K562 (cell line): ENCODE measurements around the gene FANCD2OS. TPM values are rescaled to one million over a fixed set of nuclear protein-coding genes. Genes with fewer than 3 reads are reported as not detected.

ENCODE experiments used
- ATAC-seq: fragments of 200-7000 bp; cut with Tn5 transposase; 3 replicates; pipeline ENCODE4 v1.9.1; 2020; ENCODE audit warnings: moderate library complexity
- BruUV-seq: library from RNA; stranded (reverse); fragments of 400-500 nt; replicated peaks from 2 replicates; lab custom pipeline; 2021; lab: Mats Ljungman, UMichigan
- CTCF ChIA-PET: fragments of 300-600 bp; formaldehyde crosslinking; extraction: SDS; loops from one replicate; lab custom pipeline; 2021; ENCODE audit warnings: low intra/inter-chr PET ratio; lab: Yijun Ruan, JAX
- POLR2A ChIA-PET: fragments of 300-600, 350-650 bp; sonication (Branson Sonifier 250); formaldehyde crosslinking; extraction: SDS; loops from one replicate; lab custom pipeline; 2021; ENCODE audit warnings: antibody characterized with exemption, inconsistent platforms; lab: Yijun Ruan, JAX
- DNase-seq, 4 experiments: peaks; one replicate each; pipeline versions ENCODE4 v3.0.0 to v3.0.0-alpha.2; 2011 to 2018; ENCODE audit warnings: low spot score in 3 of 4, mixed read lengths in 3 of 4; ENCODE audit errors: extremely low read depth in 1 of 4
- FAIRE-seq: peaks from 2 replicates; lab custom pipeline; 2011; peaks lifted over from hg19 to GRCh38; lab: Jason Lieb, UNC
- H2AFZ ChIP-seq: 2 replicates; pipeline ENCODE4 v1.6.0; 2011; ENCODE audit warnings: low read depth, low read length, control low read depth, inconsistent platforms
- H3K27ac ChIP-seq: fragments of 200-600 bp; 3 replicates; pipeline ENCODE4 v1.8.0; 2011; ENCODE audit warnings: low read depth, mild to moderate bottlenecking, control low read depth, inconsistent platforms, low read length, moderate library complexity, mixed read lengths; ENCODE audit errors: extremely low read depth
- H3K27me3 ChIP-seq, 2 experiments: fragments of 300-600 bp in 1 of 2; 2 replicates in 1 of 2; 3 replicates in 1 of 2; pipeline versions ENCODE4 v1.6.0 to v1.8.0; 2011; ENCODE audit warnings: inconsistent platforms in 2 of 2, low read length in 2 of 2, mild to moderate bottlenecking in 1 of 2, mixed read lengths in 1 of 2, moderate library complexity in 1 of 2; ENCODE audit not compliant: control insufficient read depth in 2 of 2, insufficient read depth in 2 of 2
- H3K36me3 ChIP-seq: fragments of 300-600 bp; 3 replicates; pipeline ENCODE4 v1.8.0; 2011; ENCODE audit warnings: mild to moderate bottlenecking, low read length, inconsistent platforms; ENCODE audit not compliant: control insufficient read depth, insufficient read depth
- H3K4me1 ChIP-seq, 2 experiments: fragments of 200-600 bp in 1 of 2; replicated peaks in 1 of 2; 2 replicates in 1 of 2; 3 replicates in 1 of 2; pipeline versions ENCODE4 v1.5.1 to v1.8.0; 2011; ENCODE audit warnings: inconsistent platforms in 2 of 2, low read length in 2 of 2, mild to moderate bottlenecking in 1 of 2, mixed read lengths in 1 of 2, moderate library complexity in 1 of 2; ENCODE audit not compliant: control insufficient read depth in 2 of 2, insufficient read depth in 2 of 2
- H3K4me2 ChIP-seq: 2 replicates; pipeline ENCODE4 v1.6.1; 2011; ENCODE audit warnings: low read length, control low read depth, inconsistent platforms, mixed read lengths; ENCODE audit not compliant: insufficient read depth
- H3K4me3 ChIP-seq: fragments of 200-600 bp; sonication (generic), shearing (Covaris generic); 2 replicates; pipeline ENCODE4 v1.5.1; 2016; ENCODE audit warnings: control low read depth, inconsistent platforms
- H3K79me2 ChIP-seq: fragments of 200-600 bp; 3 replicates; pipeline ENCODE4 v1.8.0; 2011; ENCODE audit warnings: low read length, inconsistent platforms; ENCODE audit not compliant: control insufficient read depth, insufficient read depth
- H3K9ac ChIP-seq, 2 experiments: 2 replicates each; pipeline versions ENCODE4 v1.6.0 to v1.6.1; 2011; ENCODE audit warnings: low read depth in 2 of 2, low read length in 2 of 2, control low read depth in 1 of 2, inconsistent platforms in 1 of 2, mild to moderate bottlenecking in 1 of 2, mixed read lengths in 1 of 2; ENCODE audit not compliant: insufficient read depth in 1 of 2
- H3K9me1 ChIP-seq: one replicate; pipeline ENCODE4 v1.6.0; 2011; ENCODE audit warnings: inconsistent platforms, mild to moderate bottlenecking, low read length, moderate library complexity; ENCODE audit not compliant: control insufficient read depth, insufficient read depth
- H3K9me3 ChIP-seq: replicated peaks from 2 replicates; pipeline ENCODE4 v1.5.1; 2011; ENCODE audit warnings: low read depth, low read length, inconsistent platforms; ENCODE audit not compliant: control insufficient read depth, insufficient read depth
- H4K20me1 ChIP-seq: replicated peaks from 2 replicates; pipeline ENCODE4 v1.6.1; 2011; ENCODE audit warnings: low read length, inconsistent platforms, mixed read lengths; ENCODE audit not compliant: control insufficient read depth, insufficient read depth
- ETV6 ChIP-seq, 3 experiments: fragments of 150-350 bp in 1 of 3; sonication (generic) in 1 of 3; formaldehyde crosslinking in 1 of 3; IDR thresholded peaks; 2 replicates each; pipeline versions ENCODE4 v1.6.1 to v1.8.0; 2014 to 2022; ENCODE audit warnings: borderline replicate concordance in 2 of 3, low read depth in 2 of 3, antibody characterized with exemption in 1 of 3, low read length in 1 of 3, mild to moderate bottlenecking in 1 of 3, missing genetic modification reagents in 1 of 3
- EZH2 ChIP-seq: IDR thresholded peaks from 2 replicates; pipeline ENCODE4 v1.6.1; 2012; ENCODE audit warnings: low read depth, mild to moderate bottlenecking, inconsistent platforms, low read length, borderline replicate concordance
- FOSL1 ChIP-seq: fragments of 200-800 bp; sonication (Bioruptor generic); conservative IDR thresholded peaks from 2 replicates; pipeline ENCODE4 v1.6.1; 2016; ENCODE audit warnings: missing genetic modification characterization, missing compliant biosample characterization
- GTF2F1 ChIP-seq: IDR thresholded peaks from 2 replicates; pipeline ENCODE4 v1.6.1; 2011; ENCODE audit warnings: low read depth, low read length, improper control_type of control experiment
- POLR2H ChIP-seq: IDR thresholded peaks from 2 replicates; pipeline ENCODE4 v1.6.1; 2016; ENCODE audit warnings: missing genetic modification characterization, low read depth, mild to moderate bottlenecking, control low read depth, missing compliant biosample characterization, moderate library complexity
- RFX5 ChIP-seq: IDR thresholded peaks from 2 replicates; pipeline ENCODE4 v1.6.1; 2011; ENCODE audit warnings: low read depth, mild to moderate bottlenecking, improper control_type of control experiment, low read length
- RUNX1 ChIP-seq: sonication (generic); IDR thresholded peaks from 2 replicates; pipeline ENCODE4 v1.6.1; 2016; ENCODE audit warnings: antibody characterized with exemption, low read depth
- SNRNP70 ChIP-seq: fragments of 200-400 bp; formaldehyde crosslinking; optimal IDR thresholded peaks from 2 replicates; pipeline ENCODE3; 2017; ENCODE audit warnings: low read depth, low read length
- ZNF699 ChIP-seq: fragments of 250-450 bp; sonication (Bioruptor Pico); IDR thresholded peaks from 2 replicates; pipeline ENCODE4 v1.8.0; 2021; ENCODE audit warnings: mild to moderate bottlenecking, moderate library complexity; ENCODE audit not compliant: insufficient replicate concordance
- WGBS: fragments of 100-300 bp; shearing (Covaris generic); methylation state at CpG from one replicate; pipeline ENCODE4 v1.1.6; 2016; ENCODE audit warnings: low coverage, mixed read lengths; ENCODE audit not compliant: insufficient coverage; ENCODE audit errors: missing lambda C conversion rate; 5-methylcytosine and 5-hydroxymethylcytosine counted together
- in situ Hi-C: fragments of 300-500 bp; cut with MboI; formaldehyde crosslinking; loops from 4 replicates; pipeline ENCODE4 v1.15.0; 2018; ENCODE audit warnings: inconsistent platforms, mixed read lengths
- intact Hi-C: fragments of 100-400 bp; cut with micrococcal nuclease; formaldehyde crosslinking; loops from 2 replicates; pipeline ENCODE4 v1.14.2; 2022
- polyA plus RNA-seq, 8 experiments: library from polyadenylated mRNA; depleted of rRNA in 4 of 8; stranded (reverse) in 5 of 8; unstranded in 3 of 8; fragments of >200 nt; fragmentation: Nextera tagmentation in 2 of 8; fragmentation: Illumina TruSeq in 1 of 8; extraction: Ambion mirVana in 2 of 8; extraction: Trizol in 1 of 8; gene quantifications; 2 replicates each; pipeline versions ENCODE4 v1.2.1 to v1.2.3, GENCODE V29; 2011 to 2014; ENCODE audit warnings: inconsistent platforms in 1 of 8, missing spikeins in 1 of 8
- total RNA-seq, 7 experiments: library from RNA; depleted of rRNA in 6 of 7; stranded (reverse); fragments of >200 nt in 6 of 7; fragmentation: Illumina TruSeq in 2 of 7; extraction: Trizol in 2 of 7; gene quantifications; 2 replicates each; pipeline versions ENCODE4 v1.2.1 to v1.2.3, GENCODE V29; 2011 to 2021; ENCODE audit warnings: low replicate concordance in 1 of 7
- TF ChIP-seq, protein P1 (sequence below): fragments of 450-650 bp; IDR thresholded peaks from one replicate; pipeline ENCODE4 v1.6.1; 2018; ENCODE audit warnings: mild to moderate bottlenecking, moderate library complexity; ENCODE audit not compliant: partially characterized antibody
- TF ChIP-seq, protein P2 (sequence below): fragments of 250-450 bp; sonication (Bioruptor Pico); IDR thresholded peaks from 2 replicates; pipeline ENCODE4 v1.9.0; 2021; ENCODE audit warnings: mild to moderate bottlenecking
- TF ChIP-seq, protein P3 (sequence below): fragments of 450-650 bp; IDR thresholded peaks from 2 replicates; pipeline ENCODE4 v1.7.0; 2016; ENCODE audit warnings: borderline replicate concordance
- TF ChIP-seq, protein P4 (sequence below): sonication (generic); formaldehyde crosslinking; IDR thresholded peaks from 2 replicates; pipeline ENCODE4 v1.5.0; 2020; ENCODE audit warnings: missing genetic modification reagents
- TF ChIP-seq, protein P5 (sequence below), 2 experiments: fragments of 450-650 bp; conservative IDR thresholded peaks; 2 replicates each; pipeline ENCODE4 v1.6.1; 2017; ENCODE audit warnings: mild to moderate bottlenecking in 2 of 2, moderate library complexity in 2 of 2
- TF ChIP-seq, protein P6 (sequence below): sonication (generic); IDR thresholded peaks from 2 replicates; pipeline ENCODE4 v1.6.1; 2016

The FANCD2OS gene
- total and polyA plus RNA-seq, 9 of the 15 experiments (the other 6 are each of a cell fraction or from before 2014, with no cell fraction given): not detected

DNA sequence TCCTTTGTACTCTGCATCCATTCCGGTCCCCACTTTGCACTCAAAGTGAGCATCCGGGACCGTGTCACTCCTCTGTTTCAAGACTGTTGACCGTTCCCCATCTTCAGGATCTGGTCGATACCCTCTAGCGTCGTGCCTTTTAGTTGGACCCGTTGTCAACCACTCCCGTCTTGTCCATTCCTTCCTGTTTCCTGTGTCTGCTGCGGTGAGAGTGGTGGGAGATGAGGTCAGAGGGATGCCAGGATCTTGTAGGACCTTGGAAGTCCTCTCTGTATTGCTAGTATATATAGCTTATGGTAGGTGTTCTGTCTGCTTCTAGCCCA is 8.0 kb upstream of the FANCD2OS start:
- no peaks in the 10 kb centered on the region for H3K9me3 ChIP-seq
- H3K4me1 ChIP-seq: peaks cover 9 to 14% of the 10 kb centered on the region in 2 experiments; a peak in 3 of 5 replicates
- H3K79me2 ChIP-seq: peaks cover 55% of the 10 kb centered on the region
- BruUV-seq: no TSS peak
- peak overlapping the region; percentile 67 for H3K4me3 ChIP-seq
- ATAC-seq: peak; percentile 59
- 1% methylated on average over 10 of the region's 10 CpGs for WGBS
- peak overlapping the region; percentile 77 to 96 for H3K9ac ChIP-seq
- peak; percentile 40 to 60 (median 52) for DNase-seq
- POLR2A ChIA-PET: interaction anchor here (0.7 to 2.4 kb wide), 5 partner anchors 9 to 27 kb away, joined by 3 to 7 read pairs (median 3); no protein-coding TSS in a partner anchor
- peaks cover 30% of the 10 kb centered on the region for H3K36me3 ChIP-seq
- intact Hi-C loops: no loop called here
- H4K20me1 ChIP-seq: peaks cover 12% of the 10 kb centered on the region; the same call in 1 of the 2 replicates
- H3K4me2 ChIP-seq: peak overlapping the region; percentile 100
- FAIRE-seq: no peak
- no peaks in the 10 kb centered on the region for H3K9me1 ChIP-seq
- CTCF ChIA-PET: no interaction called here
- in situ Hi-C loops: no loop called here
- no peaks in the 10 kb centered on the region for H3K27me3 ChIP-seq
- H3K27ac ChIP-seq: peak overlapping the region; percentile 78
- H2AFZ ChIP-seq: peak overlapping the region; percentile 93
- TF ChIP-seq ZNF699 (CRISPR knock-in tag) (no peak), FOSL1 (tag) (no peak), POLR2H (no peak), SNRNP70 (no peak), RFX5 (no peak), RUNX1 (no peak), ETV6 (IDR thresholded peaks at IDR 0.05; ENCODE audit: borderline replicate concordance in 1 of 2, low read depth in 2 of 2, low read length in 1 of 2) (no peak), ETV6 (CRISPR knock-in tag; IDR thresholded peaks at IDR 0.05; ENCODE audit: borderline replicate concordance) (no peak), GTF2F1 (no peak), EZH2 (no peak)
- TF ChIP-seq, protein P1, sequence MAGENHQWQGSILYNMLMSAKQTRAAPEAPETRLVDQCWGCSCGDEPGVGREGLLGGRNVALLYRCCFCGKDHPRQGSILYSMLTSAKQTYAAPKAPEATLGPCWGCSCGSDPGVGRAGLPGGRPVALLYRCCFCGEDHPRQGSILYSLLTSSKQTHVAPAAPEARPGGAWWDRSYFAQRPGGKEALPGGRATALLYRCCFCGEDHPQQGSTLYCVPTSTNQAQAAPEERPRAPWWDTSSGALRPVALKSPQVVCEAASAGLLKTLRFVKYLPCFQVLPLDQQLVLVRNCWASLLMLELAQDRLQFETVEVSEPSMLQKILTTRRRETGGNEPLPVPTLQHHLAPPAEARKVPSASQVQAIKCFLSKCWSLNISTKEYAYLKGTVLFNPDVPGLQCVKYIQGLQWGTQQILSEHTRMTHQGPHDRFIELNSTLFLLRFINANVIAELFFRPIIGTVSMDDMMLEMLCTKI: no peak
- TF ChIP-seq, protein P2, sequence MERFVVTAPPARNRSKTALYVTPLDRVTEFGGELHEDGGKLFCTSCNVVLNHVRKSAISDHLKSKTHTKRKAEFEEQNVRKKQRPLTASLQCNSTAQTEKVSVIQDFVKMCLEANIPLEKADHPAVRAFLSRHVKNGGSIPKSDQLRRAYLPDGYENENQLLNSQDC (CRISPR knock-in tag): no peak
- TF ChIP-seq, protein P3, sequence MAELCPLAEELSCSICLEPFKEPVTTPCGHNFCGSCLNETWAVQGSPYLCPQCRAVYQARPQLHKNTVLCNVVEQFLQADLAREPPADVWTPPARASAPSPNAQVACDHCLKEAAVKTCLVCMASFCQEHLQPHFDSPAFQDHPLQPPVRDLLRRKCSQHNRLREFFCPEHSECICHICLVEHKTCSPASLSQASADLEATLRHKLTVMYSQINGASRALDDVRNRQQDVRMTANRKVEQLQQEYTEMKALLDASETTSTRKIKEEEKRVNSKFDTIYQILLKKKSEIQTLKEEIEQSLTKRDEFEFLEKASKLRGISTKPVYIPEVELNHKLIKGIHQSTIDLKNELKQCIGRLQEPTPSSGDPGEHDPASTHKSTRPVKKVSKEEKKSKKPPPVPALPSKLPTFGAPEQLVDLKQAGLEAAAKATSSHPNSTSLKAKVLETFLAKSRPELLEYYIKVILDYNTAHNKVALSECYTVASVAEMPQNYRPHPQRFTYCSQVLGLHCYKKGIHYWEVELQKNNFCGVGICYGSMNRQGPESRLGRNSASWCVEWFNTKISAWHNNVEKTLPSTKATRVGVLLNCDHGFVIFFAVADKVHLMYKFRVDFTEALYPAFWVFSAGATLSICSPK: 0 out of 2 replicates have a peak, but pooled peaks have one; percentile 36
- TF ChIP-seq, protein P4, sequence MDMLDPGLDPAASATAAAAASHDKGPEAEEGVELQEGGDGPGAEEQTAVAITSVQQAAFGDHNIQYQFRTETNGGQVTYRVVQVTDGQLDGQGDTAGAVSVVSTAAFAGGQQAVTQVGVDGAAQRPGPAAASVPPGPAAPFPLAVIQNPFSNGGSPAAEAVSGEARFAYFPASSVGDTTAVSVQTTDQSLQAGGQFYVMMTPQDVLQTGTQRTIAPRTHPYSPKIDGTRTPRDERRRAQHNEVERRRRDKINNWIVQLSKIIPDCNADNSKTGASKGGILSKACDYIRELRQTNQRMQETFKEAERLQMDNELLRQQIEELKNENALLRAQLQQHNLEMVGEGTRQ: no peak
- TF ChIP-seq, protein P5, sequence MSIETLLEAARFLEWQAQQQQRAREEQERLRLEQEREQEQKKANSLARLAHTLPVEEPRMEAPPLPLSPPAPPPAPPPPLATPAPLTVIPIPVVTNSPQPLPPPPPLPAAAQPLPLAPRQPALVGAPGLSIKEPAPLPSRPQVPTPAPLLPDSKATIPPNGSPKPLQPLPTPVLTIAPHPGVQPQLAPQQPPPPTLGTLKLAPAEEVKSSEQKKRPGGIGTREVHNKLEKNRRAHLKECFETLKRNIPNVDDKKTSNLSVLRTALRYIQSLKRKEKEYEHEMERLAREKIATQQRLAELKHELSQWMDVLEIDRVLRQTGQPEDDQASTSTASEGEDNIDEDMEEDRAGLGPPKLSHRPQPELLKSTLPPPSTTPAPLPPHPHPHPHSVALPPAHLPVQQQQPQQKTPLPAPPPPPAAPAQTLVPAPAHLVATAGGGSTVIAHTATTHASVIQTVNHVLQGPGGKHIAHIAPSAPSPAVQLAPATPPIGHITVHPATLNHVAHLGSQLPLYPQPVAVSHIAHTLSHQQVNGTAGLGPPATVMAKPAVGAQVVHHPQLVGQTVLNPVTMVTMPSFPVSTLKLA (conservative IDR thresholded peaks at IDR 0.05): no peak
- TF ChIP-seq, protein P6, sequence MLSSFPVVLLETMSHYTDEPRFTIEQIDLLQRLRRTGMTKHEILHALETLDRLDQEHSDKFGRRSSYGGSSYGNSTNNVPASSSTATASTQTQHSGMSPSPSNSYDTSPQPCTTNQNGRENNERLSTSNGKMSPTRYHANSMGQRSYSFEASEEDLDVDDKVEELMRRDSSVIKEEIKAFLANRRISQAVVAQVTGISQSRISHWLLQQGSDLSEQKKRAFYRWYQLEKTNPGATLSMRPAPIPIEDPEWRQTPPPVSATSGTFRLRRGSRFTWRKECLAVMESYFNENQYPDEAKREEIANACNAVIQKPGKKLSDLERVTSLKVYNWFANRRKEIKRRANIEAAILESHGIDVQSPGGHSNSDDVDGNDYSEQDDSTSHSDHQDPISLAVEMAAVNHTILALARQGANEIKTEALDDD: no peak
